Sigmoid colon (tissue), 3 donors: Measurements from ENCODE around the gene VPS13C.

Experiments used
- POLR2A ChIP-seq, 2 donors: fragments of 450-650 bp; IDR thresholded peaks; one replicate each; pipeline ENCODE4 v1.6.1; 2016; ENCODE audit warnings: antibody characterized with exemption in 2 of 2, mild to moderate bottlenecking in 2 of 2, moderate library complexity in 2 of 2
- TF ChIP-seq, protein P1 (sequence below), 4 experiments: fragments of 450-650 bp in 3 of 4; fragments of 200-600 bp in 1 of 4; IDR thresholded peaks; one replicate each; pipeline ENCODE4 v1.5.1; 2016 to 2019; ENCODE audit warnings: antibody characterized with exemption in 4 of 4, mild to moderate bottlenecking in 3 of 4, moderate library complexity in 2 of 4

DNA sequence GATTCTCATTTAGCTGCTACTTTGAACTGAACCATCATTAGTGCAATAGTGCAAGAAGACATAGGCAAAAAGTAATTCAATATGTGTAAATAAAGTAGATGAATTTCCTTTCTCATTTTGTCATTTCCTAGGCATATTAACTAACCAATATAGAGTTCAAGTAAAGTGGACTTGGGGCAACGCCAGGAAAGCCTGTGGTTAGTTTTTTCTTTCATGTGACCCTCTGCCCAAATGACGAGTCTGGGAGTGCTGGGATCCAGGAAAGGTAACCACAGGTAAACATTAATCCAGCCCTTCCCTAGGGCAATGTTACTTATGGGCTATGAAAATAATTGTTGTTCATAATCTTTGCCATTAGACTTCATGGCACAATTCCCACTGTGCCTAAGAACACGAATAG, 181.0 kb downstream of the VPS13C start:
- TF ChIP-seq, protein P1, sequence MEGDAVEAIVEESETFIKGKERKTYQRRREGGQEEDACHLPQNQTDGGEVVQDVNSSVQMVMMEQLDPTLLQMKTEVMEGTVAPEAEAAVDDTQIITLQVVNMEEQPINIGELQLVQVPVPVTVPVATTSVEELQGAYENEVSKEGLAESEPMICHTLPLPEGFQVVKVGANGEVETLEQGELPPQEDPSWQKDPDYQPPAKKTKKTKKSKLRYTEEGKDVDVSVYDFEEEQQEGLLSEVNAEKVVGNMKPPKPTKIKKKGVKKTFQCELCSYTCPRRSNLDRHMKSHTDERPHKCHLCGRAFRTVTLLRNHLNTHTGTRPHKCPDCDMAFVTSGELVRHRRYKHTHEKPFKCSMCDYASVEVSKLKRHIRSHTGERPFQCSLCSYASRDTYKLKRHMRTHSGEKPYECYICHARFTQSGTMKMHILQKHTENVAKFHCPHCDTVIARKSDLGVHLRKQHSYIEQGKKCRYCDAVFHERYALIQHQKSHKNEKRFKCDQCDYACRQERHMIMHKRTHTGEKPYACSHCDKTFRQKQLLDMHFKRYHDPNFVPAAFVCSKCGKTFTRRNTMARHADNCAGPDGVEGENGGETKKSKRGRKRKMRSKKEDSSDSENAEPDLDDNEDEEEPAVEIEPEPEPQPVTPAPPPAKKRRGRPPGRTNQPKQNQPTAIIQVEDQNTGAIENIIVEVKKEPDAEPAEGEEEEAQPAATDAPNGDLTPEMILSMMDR (IDR thresholded peaks at IDR 0.05): no peak
- TF ChIP-seq POLR2A (IDR thresholded peaks at IDR 0.05): no peak
